HepG2 (cell line): ENCODE results near the gene KLF5. TPM values are rescaled to one million over a fixed set of nuclear protein-coding genes. Genes with fewer than 3 reads are reported as not detected.
A peak's percentile ranks its signal among the peaks of the same experiment; 100 is the strongest.

ENCODE experiments used
- ARID4A ChIP-seq: sonication (generic); formaldehyde crosslinking; IDR thresholded peaks from 2 replicates; pipeline ENCODE4 v1.5.0; 2020; ENCODE audit warnings: mild to moderate bottlenecking, missing genetic modification reagents, borderline replicate concordance
- GFI1 ChIP-seq: sonication (generic); formaldehyde crosslinking; IDR thresholded peaks from 2 replicates; pipeline ENCODE4 v1.5.0; 2020; ENCODE audit warnings: missing genetic modification reagents, mild to moderate bottlenecking, borderline replicate concordance
- HBP1 ChIP-seq: IDR thresholded peaks from 2 replicates; pipeline ENCODE4 v1.6.1; 2016; ENCODE audit warnings: low read depth, control low read depth
- HNF1B ChIP-seq: sonication (generic); formaldehyde crosslinking; IDR thresholded peaks from 2 replicates; pipeline ENCODE4 v1.5.1; 2020; ENCODE audit warnings: mild to moderate bottlenecking, moderate library complexity, missing genetic modification reagents
- IRF1 ChIP-seq: sonication (generic); formaldehyde crosslinking; IDR thresholded peaks from 2 replicates; pipeline ENCODE4 v1.4.0; 2020; ENCODE audit warnings: low read depth, mild to moderate bottlenecking, missing genetic modification reagents
- KLF16 ChIP-seq, 2 experiments: sonication (generic) in 1 of 2; formaldehyde crosslinking in 1 of 2; IDR thresholded peaks; 2 replicates each; pipeline versions ENCODE4 v1.6.1 to v1.8.0; 2016 to 2023; ENCODE audit warnings: missing genetic modification reagents in 2 of 2, missing compliant biosample characterization in 1 of 2
- MYPOP ChIP-seq: sonication (generic); formaldehyde crosslinking; IDR thresholded peaks from 2 replicates; pipeline ENCODE4 v1.8.1; 2023; ENCODE audit warnings: mild to moderate bottlenecking, moderate library complexity, missing genetic modification reagents
- SMAD3 ChIP-seq: sonication (generic); formaldehyde crosslinking; IDR thresholded peaks from 2 replicates; pipeline ENCODE4 v1.4.0; 2020; ENCODE audit warnings: missing genetic modification reagents
- TBX2 ChIP-seq: sonication (generic); formaldehyde crosslinking; IDR thresholded peaks from 2 replicates; pipeline ENCODE4 v1.5.0; 2020; ENCODE audit warnings: missing genetic modification reagents, mild to moderate bottlenecking, borderline replicate concordance
- ZBTB37 ChIP-seq: sonication (generic); formaldehyde crosslinking; IDR thresholded peaks from 2 replicates; pipeline ENCODE4 v1.4.0; 2020; ENCODE audit warnings: mild to moderate bottlenecking, missing genetic modification reagents
- ZNF451 ChIP-seq: sonication (generic); formaldehyde crosslinking; IDR thresholded peaks from 2 replicates; pipeline ENCODE4 v1.5.0; 2020; ENCODE audit warnings: mild to moderate bottlenecking, missing genetic modification reagents
- ZNF704 ChIP-seq: sonication (generic); formaldehyde crosslinking; IDR thresholded peaks from 2 replicates; pipeline ENCODE4 v1.8.1; 2023; ENCODE audit warnings: mild to moderate bottlenecking, inconsistent platforms, moderate library complexity, missing genetic modification reagents, borderline replicate concordance
- ZNF782 ChIP-seq: sonication (generic); formaldehyde crosslinking; IDR thresholded peaks from 2 replicates; pipeline ENCODE4 v1.4.0; 2020; ENCODE audit warnings: missing genetic modification reagents, mild to moderate bottlenecking, borderline replicate concordance
- polyA plus RNA-seq, 8 experiments: library from polyadenylated mRNA; depleted of rRNA in 3 of 8; stranded (reverse) in 7 of 8; unstranded in 1 of 8; fragments of >200 nt; fragmentation: Illumina TruSeq in 4 of 8; extraction: Trizol in 4 of 8; gene quantifications; 2 replicates each; pipeline versions ENCODE4 v1.2.1 to v1.2.3, GENCODE V29; 2011 to 2016; ENCODE audit warnings: low read depth in 4 of 8, missing spikeins in 1 of 8, mixed read lengths in 1 of 8; ENCODE audit not compliant: insufficient read depth in 1 of 8
- total RNA-seq, 5 experiments: library from RNA; depleted of rRNA; stranded (reverse); fragments of >200 nt; fragmentation: Illumina TruSeq; extraction: Trizol; gene quantifications; 2 replicates each; pipeline ENCODE4 v1.2.3, GENCODE V29; 2016; ENCODE audit warnings: low read depth in 1 of 5

Gene KLF5
- total and polyA plus RNA-seq, 2 of the 13 experiments (the other 11 are each of a cell fraction or from before 2014, with no cell fraction given), result 1.7 to 9.2 TPM

GRCh38 chr13:73058736-73059459 lies at the start of gene KLF5 (continued):
- TF ChIP-seq KLF16 (CRISPR knock-in tag; IDR thresholded peaks at IDR 0.05), result peak in 1 of 2 experiments; percentile 56; a peak in 1 of 4 replicates
- 0 out of 2 replicates have a peak, but pooled peaks have one; percentile 21 for TF ChIP-seq HBP1 (CRISPR knock-in tag)
- no peak for TF ChIP-seq ZNF451 (CRISPR knock-in tag)
- no peak for TF ChIP-seq ZBTB37
- TF ChIP-seq ZNF704 (CRISPR knock-in tag), result peak; percentile 77
- no peak for TF ChIP-seq ZNF782 (CRISPR knock-in tag)
- peak; percentile 67; the same call in 1 of the 2 replicates for TF ChIP-seq HNF1B (CRISPR knock-in tag)
- peak; percentile 51; the same call in 1 of the 2 replicates for TF ChIP-seq TBX2 (CRISPR knock-in tag)
- TF ChIP-seq ARID4A (CRISPR knock-in tag), result peak; percentile 56; the same call in 1 of the 2 replicates
- TF ChIP-seq IRF1 (CRISPR knock-in tag), result no peak
- no peak for TF ChIP-seq SMAD3 (CRISPR knock-in tag)
- no peak; the same call in 1 of the 2 replicates for TF ChIP-seq MYPOP (CRISPR knock-in tag)
- no peak for TF ChIP-seq GFI1 (CRISPR knock-in tag)
